Loucy (cell line): ENCODE data around the gene MYH7B.

Source experiments
- EZH2phosphoT487 ChIP-seq: fragments of 200-600 bp; IDR thresholded peaks from 2 replicates; pipeline ENCODE4 v1.6.1; 2018; ENCODE audit warnings: antibody characterized with exemption, mild to moderate bottlenecking, moderate library complexity, borderline replicate concordance
- TF ChIP-seq, protein P1 (sequence below): fragments of 200-600 bp; sonication (generic); conservative IDR thresholded peaks from 2 replicates; pipeline ENCODE4 v1.5.1; 2014; ENCODE audit warnings: mild to moderate bottlenecking, antibody characterized with exemption, low read length

DNA sequence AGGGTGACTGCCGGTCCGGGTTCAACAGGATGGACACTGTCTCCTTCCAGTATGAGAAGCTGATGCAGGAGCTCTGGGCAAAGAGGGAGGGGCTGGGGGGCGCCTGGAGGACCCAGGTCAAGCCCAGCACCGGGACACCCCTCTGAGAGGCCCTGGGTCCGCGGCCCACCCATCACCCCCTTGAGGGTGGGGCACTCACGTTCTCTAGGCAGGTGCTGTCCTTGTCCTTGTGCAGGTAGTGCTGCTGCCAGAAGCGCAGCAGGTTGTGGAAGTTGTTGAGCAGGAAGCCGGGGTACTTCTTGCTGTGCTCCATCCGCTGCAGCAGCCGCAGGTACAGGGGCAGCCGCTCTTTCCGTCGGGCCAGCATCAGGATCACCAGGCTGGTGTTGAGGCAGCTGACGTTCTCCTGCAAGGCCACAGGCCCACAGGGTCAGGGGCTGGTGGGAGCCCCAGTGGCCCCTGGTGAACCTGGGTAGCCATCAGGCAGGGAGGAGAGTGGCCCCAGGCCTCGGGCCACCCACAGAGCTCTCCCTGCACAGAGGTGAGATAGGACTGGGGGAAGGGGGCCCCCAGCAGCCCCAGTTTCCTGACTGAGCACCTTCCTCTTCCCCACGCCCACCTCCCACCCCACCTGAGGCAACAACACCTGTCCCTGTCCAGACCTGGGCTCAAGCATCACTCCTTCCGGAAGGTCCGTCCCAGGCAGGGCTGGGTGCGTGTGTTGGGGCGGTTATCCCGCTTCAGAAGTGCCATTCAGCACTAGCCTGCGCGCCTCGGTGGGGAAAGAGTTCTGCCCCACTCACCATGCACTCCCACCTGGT is 47.8 kb downstream of the MYH7B start:
- TF ChIP-seq, protein P1, sequence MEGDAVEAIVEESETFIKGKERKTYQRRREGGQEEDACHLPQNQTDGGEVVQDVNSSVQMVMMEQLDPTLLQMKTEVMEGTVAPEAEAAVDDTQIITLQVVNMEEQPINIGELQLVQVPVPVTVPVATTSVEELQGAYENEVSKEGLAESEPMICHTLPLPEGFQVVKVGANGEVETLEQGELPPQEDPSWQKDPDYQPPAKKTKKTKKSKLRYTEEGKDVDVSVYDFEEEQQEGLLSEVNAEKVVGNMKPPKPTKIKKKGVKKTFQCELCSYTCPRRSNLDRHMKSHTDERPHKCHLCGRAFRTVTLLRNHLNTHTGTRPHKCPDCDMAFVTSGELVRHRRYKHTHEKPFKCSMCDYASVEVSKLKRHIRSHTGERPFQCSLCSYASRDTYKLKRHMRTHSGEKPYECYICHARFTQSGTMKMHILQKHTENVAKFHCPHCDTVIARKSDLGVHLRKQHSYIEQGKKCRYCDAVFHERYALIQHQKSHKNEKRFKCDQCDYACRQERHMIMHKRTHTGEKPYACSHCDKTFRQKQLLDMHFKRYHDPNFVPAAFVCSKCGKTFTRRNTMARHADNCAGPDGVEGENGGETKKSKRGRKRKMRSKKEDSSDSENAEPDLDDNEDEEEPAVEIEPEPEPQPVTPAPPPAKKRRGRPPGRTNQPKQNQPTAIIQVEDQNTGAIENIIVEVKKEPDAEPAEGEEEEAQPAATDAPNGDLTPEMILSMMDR = no peak
- no peak for TF ChIP-seq EZH2phosphoT487
